Central memory CD8-positive, alpha-beta T cell (primary cell): ENCODE measurements around the gene GJA1.
A peak's percentile ranks its signal among the peaks of the same experiment; 100 is the strongest.
"Not testable (repeated sequence)": the region's sequence is repeated elsewhere in the genome, so short reads cannot be mapped to it uniquely, and the experiment has no call there.

Experiments
- ATAC-seq: fragments of 150-1000 bp; cut with Tn5 transposase; replicated peaks from 2 replicates; pipeline ENCODE4 v1.10.0; 2022; ENCODE audit warnings: mild to moderate bottlenecking, moderate FRiP score, moderate number of reproducible peaks; ENCODE audit not compliant: poor library complexity, severe bottlenecking; ENCODE audit errors: extremely low read depth
- DNase-seq, 2 donors: peaks; one replicate each; pipeline ENCODE4 v3.0.0; 2021; ENCODE audit warnings: low spot score in 2 of 2
- H3K27ac Mint-ChIP-seq: one replicate; pipeline ENCODE4 v1.8.0; 2022; ENCODE audit warnings: low read depth, mild to moderate bottlenecking, moderate library complexity, mixed read lengths
- H3K27me3 Mint-ChIP-seq: one replicate; pipeline ENCODE4 v1.8.0; 2022; ENCODE audit warnings: mixed read lengths
- H3K36me3 Mint-ChIP-seq: one replicate; pipeline ENCODE4 v1.8.0; 2022; ENCODE audit warnings: mild to moderate bottlenecking, moderate library complexity, mixed read lengths; ENCODE audit not compliant: insufficient read depth
- H3K4me1 Mint-ChIP-seq: one replicate; pipeline ENCODE4 v1.8.0; 2022; ENCODE audit warnings: mixed read lengths
- H3K4me3 Mint-ChIP-seq: one replicate; pipeline ENCODE4 v1.8.0; 2022; ENCODE audit warnings: mild to moderate bottlenecking, moderate library complexity, mixed read lengths
- H3K9me3 Mint-ChIP-seq: one replicate; pipeline ENCODE4 v1.8.0; 2022; ENCODE audit warnings: mixed read lengths

Gene GJA1

GRCh38 chr6:121435444-121436069 is at the start of gene GJA1:
Gene GJA1, plus strand, starts transcription at chr6:121435646. Its CDS starts 11,202 bp downstream, at chr6:121446848.
- no peaks in the 10 kb centered on the region for H3K36me3 Mint-ChIP-seq
- peak within 1 kb of the TSS; percentile 70 for H3K4me3 Mint-ChIP-seq
- H3K27me3 Mint-ChIP-seq: peaks cover 61% of the 10 kb centered on the region
- no peak within 1 kb of the TSS for H3K27ac Mint-ChIP-seq
- DNase-seq (no peak), ATAC-seq (no peak)
- H3K4me1 Mint-ChIP-seq: peaks cover 12% of the 10 kb centered on the region
- no peaks in the 10 kb centered on the region for H3K9me3 Mint-ChIP-seq

GRCh38 chr6:121386551-121386950 is 48.9 kb upstream of the GJA1 start:
- peaks cover 26% of the 10 kb centered on the region for H3K27me3 Mint-ChIP-seq
- DNase-seq, H3K4me1 Mint-ChIP-seq, H3K4me3 Mint-ChIP-seq, H3K27ac Mint-ChIP-seq, H3K36me3 Mint-ChIP-seq, H3K9me3 Mint-ChIP-seq, ATAC-seq: not testable (repeated sequence)

GRCh38 chr6:121389419-121389818 is 46.0 kb upstream of the GJA1 start:
- Mint-ChIP-seq H3K4me3 (no peak overlapping the region), H3K27me3 (peaks cover 7% of the 10 kb centered on the region), H3K36me3 (no peaks in the 10 kb centered on the region), H3K9me3 (no peaks in the 10 kb centered on the region), H3K27ac (no peak overlapping the region), H3K4me1 (no peaks in the 10 kb centered on the region)
- DNase-seq (no peak), ATAC-seq (no peak)

- H3K9me3 Mint-ChIP-seq: no peaks in the 10 kb centered on the region
- H3K4me1 Mint-ChIP-seq: no peaks in the 10 kb centered on the region
Measured at GRCh38 chr6:121393731-121394505, 41.5 kb upstream of the GJA1 start.

GRCh38 chr6:121395736-121396135 is 39.7 kb upstream of the GJA1 start:
- no peaks in the 10 kb centered on the region for H3K36me3 Mint-ChIP-seq
- H3K4me3 Mint-ChIP-seq: no peak overlapping the region
- H3K27ac Mint-ChIP-seq: no peak overlapping the region
- ATAC-seq (no peak), DNase-seq (no peak)
- H3K9me3 Mint-ChIP-seq: no peaks in the 10 kb centered on the region
- no peaks in the 10 kb centered on the region for H3K4me1 Mint-ChIP-seq
- H3K27me3 Mint-ChIP-seq: peaks cover 12% of the 10 kb centered on the region

More at GRCh38 chr6:121393731-121394505, 41.5 kb upstream of the GJA1 start:
- no peak overlapping the region for H3K4me3 Mint-ChIP-seq
- H3K36me3 Mint-ChIP-seq: no peaks in the 10 kb centered on the region
- H3K27ac Mint-ChIP-seq: no peak overlapping the region
- no peak for DNase-seq
- no peak for ATAC-seq
- H3K27me3 Mint-ChIP-seq: peaks cover 12% of the 10 kb centered on the region

- H3K4me1 Mint-ChIP-seq, H3K27ac Mint-ChIP-seq, H3K9me3 Mint-ChIP-seq, H3K4me3 Mint-ChIP-seq, H3K36me3 Mint-ChIP-seq, ATAC-seq, DNase-seq: not testable (repeated sequence)
- peaks cover 12% of the 10 kb centered on the region for H3K27me3 Mint-ChIP-seq
Measured at GRCh38 chr6:121397188-121397587, 38.3 kb upstream of the GJA1 start.

GRCh38 chr6:121398127-121398526 is 37.3 kb upstream of the GJA1 start:
- no peak for DNase-seq
- no peaks in the 10 kb centered on the region for H3K36me3 Mint-ChIP-seq
- H3K4me3 Mint-ChIP-seq: no peak overlapping the region
- no peak for ATAC-seq
- no peak overlapping the region for H3K27ac Mint-ChIP-seq
- no peaks in the 10 kb centered on the region for H3K9me3 Mint-ChIP-seq
- H3K4me1 Mint-ChIP-seq: no peaks in the 10 kb centered on the region
- H3K27me3 Mint-ChIP-seq: peaks cover 12% of the 10 kb centered on the region

- ATAC-seq: no peak
- no peak for DNase-seq
- H3K4me3 Mint-ChIP-seq: no peak overlapping the region
- H3K4me1 Mint-ChIP-seq: no peaks in the 10 kb centered on the region
- H3K27ac Mint-ChIP-seq: no peak overlapping the region
- no peaks in the 10 kb centered on the region for H3K36me3 Mint-ChIP-seq
- H3K9me3 Mint-ChIP-seq: no peaks in the 10 kb centered on the region
- peaks cover 12% of the 10 kb centered on the region for H3K27me3 Mint-ChIP-seq
Measured at GRCh38 chr6:121399966-121400365, 35.5 kb upstream of the GJA1 start.

GRCh38 chr6:121403964-121404363 is 31.5 kb upstream of the GJA1 start:
- ATAC-seq (no peak), DNase-seq (no peak)
- H3K27me3 Mint-ChIP-seq: peaks cover 19% of the 10 kb centered on the region
- no peak overlapping the region for H3K4me3 Mint-ChIP-seq
- H3K27ac Mint-ChIP-seq: no peak overlapping the region
- no peaks in the 10 kb centered on the region for H3K9me3 Mint-ChIP-seq
- H3K36me3 Mint-ChIP-seq: no peaks in the 10 kb centered on the region
- no peaks in the 10 kb centered on the region for H3K4me1 Mint-ChIP-seq

- Mint-ChIP-seq H3K4me3 (no peak overlapping the region), H3K4me1 (no peaks in the 10 kb centered on the region), H3K36me3 (no peaks in the 10 kb centered on the region), H3K27ac (no peak overlapping the region), H3K27me3 (peaks cover 19% of the 10 kb centered on the region), H3K9me3 (no peaks in the 10 kb centered on the region)
- DNase-seq: no peak
- ATAC-seq: no peak
Measured at GRCh38 chr6:121405306-121405705, 30.1 kb upstream of the GJA1 start.

- Mint-ChIP-seq H3K4me3 (no peak overlapping the region), H3K36me3 (no peaks in the 10 kb centered on the region), H3K4me1 (no peaks in the 10 kb centered on the region), H3K27ac (no peak overlapping the region), H3K27me3 (peaks cover 19% of the 10 kb centered on the region), H3K9me3 (no peaks in the 10 kb centered on the region)
- DNase-seq (no peak), ATAC-seq (no peak)
Measured at GRCh38 chr6:121408321-121408720, 27.1 kb upstream of the GJA1 start.

- Mint-ChIP-seq H3K4me3 (no peak overlapping the region), H3K27me3 (peaks cover 16% of the 10 kb centered on the region), H3K4me1 (no peaks in the 10 kb centered on the region), H3K27ac (peak overlapping the region; percentile 77), H3K9me3 (no peaks in the 10 kb centered on the region), H3K36me3 (no peaks in the 10 kb centered on the region)
- DNase-seq: no peak
- ATAC-seq: no peak
Measured at GRCh38 chr6:121413879-121414278, 21.6 kb upstream of the GJA1 start.

- no peak for DNase-seq
- H3K4me3 Mint-ChIP-seq: no peak overlapping the region
- ATAC-seq: no peak
- no peaks in the 10 kb centered on the region for H3K36me3 Mint-ChIP-seq
- no peak overlapping the region for H3K27ac Mint-ChIP-seq
- peaks cover 16% of the 10 kb centered on the region for H3K27me3 Mint-ChIP-seq
- H3K9me3 Mint-ChIP-seq: no peaks in the 10 kb centered on the region
- H3K4me1 Mint-ChIP-seq: no peaks in the 10 kb centered on the region
Measured at GRCh38 chr6:121418346-121418745, 17.1 kb upstream of the GJA1 start.
